PFSK-1 (cell line): Measurements from ENCODE around the gene MTO1.
A peak's percentile ranks its signal among the peaks of the same experiment; 100 is the strongest.
"Not testable (repeated sequence)": the region's sequence is repeated elsewhere in the genome, so short reads cannot be mapped to it uniquely, and the experiment has no call there.

Source experiments
- POLR2AphosphoS5 ChIP-seq: IDR thresholded peaks from 2 replicates; pipeline ENCODE4 v1.6.1; 2012; ENCODE audit warnings: low read depth, mild to moderate bottlenecking, control low read depth, low read length, moderate library complexity
- TAF1 ChIP-seq: IDR thresholded peaks from 2 replicates; pipeline ENCODE4 v1.6.1; 2012; ENCODE audit warnings: low read length, control low read depth, borderline replicate concordance; ENCODE audit not compliant: insufficient read depth
- TF ChIP-seq, protein P1 (sequence below), 2 experiments: IDR thresholded peaks; 2 replicates each; pipeline versions ENCODE4 v1.6.1 to v1.8.0; 2011 to 2012; ENCODE audit warnings: low read depth in 2 of 2, low read length in 2 of 2, control low read depth in 1 of 2, inconsistent platforms in 1 of 2, mild to moderate bottlenecking in 1 of 2, moderate library complexity in 1 of 2; ENCODE audit not compliant: insufficient read depth in 1 of 2

DNA sequence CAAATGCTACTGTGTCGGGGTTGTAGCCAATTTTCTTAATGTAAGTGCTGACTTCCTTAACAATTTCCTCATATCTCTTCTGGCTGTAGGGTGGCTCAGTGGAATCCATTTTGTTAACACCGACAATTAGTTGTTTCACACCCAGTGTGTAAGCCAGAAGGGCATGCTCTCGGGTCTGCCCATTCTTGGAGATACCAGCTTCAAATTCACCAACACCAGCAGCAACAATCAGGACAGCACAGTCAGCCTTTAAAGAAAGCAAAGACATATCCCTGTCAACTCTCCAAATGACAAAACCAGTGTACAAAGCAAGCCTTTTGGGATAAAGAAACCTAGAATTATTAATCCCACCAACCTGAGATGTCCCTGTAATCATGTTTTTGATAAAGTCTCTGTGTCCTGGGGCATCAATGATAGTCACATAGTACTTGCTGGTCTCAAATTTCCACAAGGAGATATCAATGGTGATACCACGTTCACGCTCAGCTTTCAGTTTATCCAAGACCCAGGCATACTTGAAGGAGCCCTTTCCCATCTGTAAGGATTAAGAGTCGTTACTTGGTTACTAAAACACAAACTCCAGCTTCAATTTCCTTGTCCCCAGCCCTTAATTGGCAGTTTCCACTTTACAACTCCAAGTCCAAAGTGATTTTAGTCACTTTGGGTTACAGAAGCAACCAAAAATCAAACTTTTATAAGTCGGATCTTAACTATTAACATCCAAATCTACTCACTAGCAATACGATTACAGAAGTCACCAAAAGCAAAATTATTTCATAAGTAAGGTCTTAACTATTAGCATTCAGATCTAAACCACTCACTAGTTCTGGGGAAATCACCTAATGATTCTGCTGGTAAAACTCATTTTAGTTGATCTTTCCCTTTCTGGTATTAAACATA is 57.7 kb downstream of the MTO1 start:
- TF ChIP-seq POLR2AphosphoS5: peak; percentile 33
- TF ChIP-seq, protein P1, sequence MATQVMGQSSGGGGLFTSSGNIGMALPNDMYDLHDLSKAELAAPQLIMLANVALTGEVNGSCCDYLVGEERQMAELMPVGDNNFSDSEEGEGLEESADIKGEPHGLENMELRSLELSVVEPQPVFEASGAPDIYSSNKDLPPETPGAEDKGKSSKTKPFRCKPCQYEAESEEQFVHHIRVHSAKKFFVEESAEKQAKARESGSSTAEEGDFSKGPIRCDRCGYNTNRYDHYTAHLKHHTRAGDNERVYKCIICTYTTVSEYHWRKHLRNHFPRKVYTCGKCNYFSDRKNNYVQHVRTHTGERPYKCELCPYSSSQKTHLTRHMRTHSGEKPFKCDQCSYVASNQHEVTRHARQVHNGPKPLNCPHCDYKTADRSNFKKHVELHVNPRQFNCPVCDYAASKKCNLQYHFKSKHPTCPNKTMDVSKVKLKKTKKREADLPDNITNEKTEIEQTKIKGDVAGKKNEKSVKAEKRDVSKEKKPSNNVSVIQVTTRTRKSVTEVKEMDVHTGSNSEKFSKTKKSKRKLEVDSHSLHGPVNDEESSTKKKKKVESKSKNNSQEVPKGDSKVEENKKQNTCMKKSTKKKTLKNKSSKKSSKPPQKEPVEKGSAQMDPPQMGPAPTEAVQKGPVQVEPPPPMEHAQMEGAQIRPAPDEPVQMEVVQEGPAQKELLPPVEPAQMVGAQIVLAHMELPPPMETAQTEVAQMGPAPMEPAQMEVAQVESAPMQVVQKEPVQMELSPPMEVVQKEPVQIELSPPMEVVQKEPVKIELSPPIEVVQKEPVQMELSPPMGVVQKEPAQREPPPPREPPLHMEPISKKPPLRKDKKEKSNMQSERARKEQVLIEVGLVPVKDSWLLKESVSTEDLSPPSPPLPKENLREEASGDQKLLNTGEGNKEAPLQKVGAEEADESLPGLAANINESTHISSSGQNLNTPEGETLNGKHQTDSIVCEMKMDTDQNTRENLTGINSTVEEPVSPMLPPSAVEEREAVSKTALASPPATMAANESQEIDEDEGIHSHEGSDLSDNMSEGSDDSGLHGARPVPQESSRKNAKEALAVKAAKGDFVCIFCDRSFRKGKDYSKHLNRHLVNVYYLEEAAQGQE (IDR thresholded peaks at IDR 0.05; ENCODE audit: insufficient read depth in 1 of 2, low read depth in 2 of 2, low read length in 2 of 2): not testable (repeated sequence)
- TF ChIP-seq TAF1: not testable (repeated sequence)
